Subcutaneous adipose tissue (tissue), 4 donors: ENCODE data around the gene ANO2. TPM values are rescaled to one million over a fixed set of nuclear protein-coding genes. Genes with fewer than 3 reads are reported as not detected.

ENCODE experiments used
- CTCF ChIP-seq: fragments of 450-650 bp; IDR thresholded peaks from one replicate; pipeline ENCODE4 v1.5.1; 2016; ENCODE audit warnings: low read depth, mild to moderate bottlenecking, control low read depth, antibody characterized with exemption, moderate library complexity
- total RNA-seq, 4 donors: library from RNA; depleted of rRNA; stranded (reverse); fragments of >200 nt; gene quantifications; one replicate each; pipeline ENCODE4 v1.1.0, GENCODE V29; 2016

ANO2 gene
- total RNA-seq, 4 donors from 2014 or later: 9.3 to 69.3 (median 21.8) TPM

GRCh38 chr12:5908251-5908650, 36.8 kb downstream of the ANO2 start:
- no peak for TF ChIP-seq CTCF

GRCh38 chr12:5907807-5908206, 37.3 kb downstream of the ANO2 start:
- TF ChIP-seq CTCF: no peak

GRCh38 chr12:5905757-5906156, 39.3 kb downstream of the ANO2 start:
- no peak for TF ChIP-seq CTCF

GRCh38 chr12:5904969-5905368, 40.1 kb downstream of the ANO2 start:
- no peak for TF ChIP-seq CTCF

GRCh38 chr12:5904441-5904840, 40.6 kb downstream of the ANO2 start:
- no peak for TF ChIP-seq CTCF

GRCh38 chr12:5902736-5903135, 42.3 kb downstream of the ANO2 start:
- TF ChIP-seq CTCF: no peak

- TF ChIP-seq CTCF: no peak
These were observed 43.6 kb downstream of the ANO2 start for GRCh38 chr12:5901416-5901815.
